Smooth muscle cell (in vitro differentiated cells): ENCODE measurements around the gene BMAL1. TPM values are rescaled to one million over a fixed set of nuclear protein-coding genes. Genes with fewer than 3 reads are reported as not detected.
A peak's percentile ranks its signal among the peaks of the same experiment; 100 is the strongest.

Experiments used
- DNase-seq: peaks from one replicate; lab custom pipeline; 2025; ENCODE audit not compliant: unreplicated experiment; lab: John Stamatoyannopoulos, UW
- H2AFZ ChIP-seq: fragments of 200-600 bp; sonication (generic); 2 replicates; pipeline ENCODE4 v1.6.0; 2016; ENCODE audit warnings: antibody characterized with exemption, low read depth, mild to moderate bottlenecking
- H3F3A ChIP-seq: fragments of 200-600 bp; sonication (generic); 2 replicates; pipeline ENCODE4 v1.6.0; 2017; ENCODE audit warnings: antibody characterized with exemption, low read depth
- H3K27ac ChIP-seq: fragments of 200-600 bp; sonication (generic); 2 replicates; pipeline ENCODE4 v1.5.1; 2016; ENCODE audit warnings: low read depth, mild to moderate bottlenecking
- H3K27me3 ChIP-seq: fragments of 200-600 bp; sonication (generic); 2 replicates; pipeline ENCODE4 v1.6.1; 2016; ENCODE audit warnings: low read depth, mild to moderate bottlenecking
- H3K36me3 ChIP-seq: fragments of 200-600 bp; sonication (generic); 2 replicates; pipeline ENCODE4 v1.5.1; 2016; ENCODE audit warnings: low read depth
- H3K4me1 ChIP-seq: fragments of 200-600 bp; sonication (generic); 2 replicates; pipeline ENCODE4 v1.5.1; 2016; ENCODE audit warnings: low read depth
- H3K4me2 ChIP-seq: fragments of 200-600 bp; sonication (generic); 2 replicates; pipeline ENCODE4 v1.6.0; 2016; ENCODE audit warnings: mild to moderate bottlenecking
- H3K4me3 ChIP-seq: fragments of 200-600 bp; sonication (generic); 2 replicates; pipeline ENCODE4 v1.5.1; 2016; ENCODE audit warnings: mild to moderate bottlenecking
- H3K79me2 ChIP-seq: fragments of 200-600 bp; sonication (generic); 2 replicates; pipeline ENCODE4 v1.6.0; 2016; ENCODE audit warnings: low read depth, mild to moderate bottlenecking
- H3K9ac ChIP-seq: fragments of 200-600 bp; sonication (generic); 2 replicates; pipeline ENCODE4 v1.6.0; 2016; ENCODE audit warnings: low read depth
- H3K9me3 ChIP-seq: fragments of 200-600 bp; sonication (generic); replicated peaks from 2 replicates; pipeline ENCODE4 v1.5.1; 2016; ENCODE audit warnings: low read depth
- H4K20me1 ChIP-seq: fragments of 200-600 bp; sonication (generic); 2 replicates; pipeline ENCODE4 v1.6.0; 2016; ENCODE audit warnings: low read depth
- CTCF ChIP-seq: fragments of 200-600 bp; sonication (generic); IDR thresholded peaks from 2 replicates; pipeline ENCODE4 v1.5.1; 2017; ENCODE audit warnings: borderline replicate concordance, mild to moderate bottlenecking, antibody characterized with exemption; ENCODE audit not compliant: insufficient read depth, poor library complexity, severe bottlenecking
- WGBS: methylation state at CpG from one replicate; pipeline ENCODE4 v1.1.7; 2016; ENCODE audit warnings: low lambda C conversion rate; 5-methylcytosine and 5-hydroxymethylcytosine counted together
- polyA plus RNA-seq: library from polyadenylated mRNA; unstranded; fragments of >200 nt; fragmentation: Nextera tagmentation; extraction: Ambion mirVana; gene quantifications from 2 replicates; pipeline ENCODE4 v1.2.1, GENCODE V29; 2016
- total RNA-seq: library from RNA; depleted of rRNA; stranded (reverse); fragments of >200 nt; gene quantifications from 2 replicates; pipeline ENCODE4 v1.2.3, GENCODE V29; 2014

BMAL1 gene
- total and polyA plus RNA-seq, 2 experiments from 2014 or later, result 9.9 to 24.5 TPM

DNA sequence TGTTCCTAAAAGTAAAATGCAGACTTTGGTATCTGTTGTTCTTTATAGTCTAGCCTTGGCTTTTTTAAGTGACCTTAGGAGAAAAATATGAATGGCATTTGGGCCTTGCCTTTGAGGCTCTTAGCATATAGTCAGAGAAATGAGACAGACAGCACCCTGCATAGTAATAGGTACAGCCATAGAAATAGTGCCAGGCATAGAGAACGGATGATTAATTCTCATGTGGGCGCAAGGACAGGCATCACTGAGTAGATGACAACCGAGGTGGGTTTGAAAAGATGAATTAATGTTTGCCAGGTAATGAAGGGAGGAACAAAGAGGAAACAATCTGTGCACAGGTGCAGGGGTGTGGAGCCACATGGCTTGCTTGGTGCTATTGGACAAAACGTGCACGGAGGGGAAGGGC lies 90.5 kb downstream of the BMAL1 start:
- peak overlapping the region; percentile 70 for H3K27ac ChIP-seq
- H2AFZ ChIP-seq, result no peak overlapping the region
- H3F3A ChIP-seq, result no peaks in the 10 kb centered on the region
- peak overlapping the region; percentile 8 for H3K9ac ChIP-seq
- no peaks in the 10 kb centered on the region for H3K4me1 ChIP-seq
- H3K9me3 ChIP-seq, result no peaks in the 10 kb centered on the region
- H3K36me3 ChIP-seq, result no peaks in the 10 kb centered on the region
- peak overlapping the region; percentile 52 for H3K4me2 ChIP-seq
- no peak for TF ChIP-seq CTCF
- no peaks in the 10 kb centered on the region for H3K27me3 ChIP-seq
- H4K20me1 ChIP-seq, result no peaks in the 10 kb centered on the region
- no peak for DNase-seq
- 76% methylated on average over 5 of the region's 5 CpGs for WGBS
- H3K79me2 ChIP-seq, result no peaks in the 10 kb centered on the region
- no peak overlapping the region for H3K4me3 ChIP-seq

GRCh38 chr11:13373216-13373615 lies 95.6 kb downstream of the BMAL1 start:
- WGBS, result 97% methylated on average over 2 of the region's 2 CpGs
- H2AFZ ChIP-seq, result no peak overlapping the region
- peaks cover 6% of the 10 kb centered on the region for H3K36me3 ChIP-seq

DNA sequence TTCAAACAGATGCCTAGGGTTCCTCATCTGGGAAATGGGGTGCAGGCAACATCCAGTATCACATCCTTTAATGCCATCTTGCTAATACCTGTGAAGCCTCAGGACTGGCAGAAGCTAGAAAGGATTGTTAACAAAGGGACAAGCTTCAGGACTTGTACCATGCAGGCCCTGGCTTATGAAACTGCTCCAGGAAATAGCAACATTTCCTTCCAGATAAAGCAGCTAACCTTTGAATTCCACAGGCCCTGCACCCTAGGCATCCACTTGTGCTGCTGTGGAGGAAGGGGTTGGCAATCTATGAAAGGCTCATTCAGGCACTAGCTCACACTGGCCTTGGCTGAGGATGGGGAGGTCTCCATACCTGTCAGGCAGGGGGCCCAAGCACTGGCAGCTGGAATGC lies 98.2 kb downstream of the BMAL1 start:
- Histone ChIP-seq H3K79me2 (no peaks in the 10 kb centered on the region), H3K27ac (no peak overlapping the region), H3K27me3 (no peaks in the 10 kb centered on the region), H3K4me1 (no peaks in the 10 kb centered on the region), H3K9ac (no peak overlapping the region), H3K4me2 (no peak overlapping the region), H3K9me3 (no peaks in the 10 kb centered on the region), H4K20me1 (no peaks in the 10 kb centered on the region), H3K4me3 (no peak overlapping the region), H3F3A (no peaks in the 10 kb centered on the region), H2AFZ (no peak overlapping the region), H3K36me3 (peaks cover 6% of the 10 kb centered on the region)
- no peak for DNase-seq
- no peak for TF ChIP-seq CTCF

More at GRCh38 chr11:13373216-13373615, 95.6 kb downstream of the BMAL1 start:
- no peak overlapping the region for H3K27ac ChIP-seq
- no peaks in the 10 kb centered on the region for H3F3A ChIP-seq
- H3K27me3 ChIP-seq, result no peaks in the 10 kb centered on the region
- no peak overlapping the region for H3K4me3 ChIP-seq
- TF ChIP-seq CTCF, result no peak
- H3K9ac ChIP-seq, result no peak overlapping the region
- H3K79me2 ChIP-seq, result no peaks in the 10 kb centered on the region
- H3K4me2 ChIP-seq, result no peak overlapping the region
- no peaks in the 10 kb centered on the region for H4K20me1 ChIP-seq
- DNase-seq, result no peak
- H3K4me1 ChIP-seq, result no peaks in the 10 kb centered on the region
- no peaks in the 10 kb centered on the region for H3K9me3 ChIP-seq

GRCh38 chr11:13376402-13376801 lies 98.8 kb downstream of the BMAL1 start:
- Histone ChIP-seq H3K9ac (no peak overlapping the region), H3K4me3 (no peak overlapping the region), H3K79me2 (no peaks in the 10 kb centered on the region), H3F3A (no peaks in the 10 kb centered on the region), H3K27ac (no peak overlapping the region), H3K27me3 (no peaks in the 10 kb centered on the region), H3K36me3 (peaks cover 6% of the 10 kb centered on the region), H3K9me3 (no peaks in the 10 kb centered on the region), H3K4me2 (no peak overlapping the region), H3K4me1 (no peaks in the 10 kb centered on the region), H2AFZ (no peak overlapping the region), H4K20me1 (no peaks in the 10 kb centered on the region)
- WGBS, result 91% methylated on average over 5 of the region's 5 CpGs
- no peak for TF ChIP-seq CTCF
- no peak for DNase-seq
